Fibroblast of mammary gland (primary cell): ENCODE results near the gene PPA2.
"Not testable (repeated sequence)": the region's sequence is repeated elsewhere in the genome, so short reads cannot be mapped to it uniquely, and the experiment has no call there.

Source experiments
- DNase-seq: peaks from one replicate; pipeline ENCODE4 v3.0.0-alpha.2; 2010; ENCODE audit warnings: low read depth
- H3K4me3 ChIP-seq: 2 replicates; pipeline ENCODE4 v1.5.1; 2011; ENCODE audit warnings: low read depth, mild to moderate bottlenecking, low read length, moderate library complexity; ENCODE audit not compliant: control insufficient read depth
- CTCF ChIP-seq: conservative IDR thresholded peaks from 2 replicates; pipeline ENCODE4 v1.5.1; 2011; ENCODE audit warnings: low read depth, low read length, inconsistent platforms; ENCODE audit not compliant: control insufficient read depth, insufficient read depth

PPA2 gene

GRCh38 chr4:105472871-105473323, 965 bp downstream of the PPA2 start:
- DNase-seq, result no peak
- no peak for TF ChIP-seq CTCF
- peak overlapping the region; percentile 93 for H3K4me3 ChIP-seq

GRCh38 chr4:105471566-105472176, 2.2 kb downstream of the PPA2 start:
- peak; percentile 79 for DNase-seq
- H3K4me3 ChIP-seq, result peak overlapping the region; percentile 1
- peak; percentile 78 for TF ChIP-seq CTCF

GRCh38 chr4:105470766-105471165, 3.1 kb downstream of the PPA2 start:
- DNase-seq, result no peak
- no peak overlapping the region for H3K4me3 ChIP-seq
- TF ChIP-seq CTCF, result no peak

- no peak for DNase-seq
- H3K4me3 ChIP-seq, result no peak overlapping the region
- no peak for TF ChIP-seq CTCF
Measured at GRCh38 chr4:105469736-105470135, 4.1 kb downstream of the PPA2 start.

- DNase-seq, result no peak
- no peak for TF ChIP-seq CTCF
- no peak overlapping the region for H3K4me3 ChIP-seq
Measured at GRCh38 chr4:105466580-105466979, 7.3 kb downstream of the PPA2 start.

DNA sequence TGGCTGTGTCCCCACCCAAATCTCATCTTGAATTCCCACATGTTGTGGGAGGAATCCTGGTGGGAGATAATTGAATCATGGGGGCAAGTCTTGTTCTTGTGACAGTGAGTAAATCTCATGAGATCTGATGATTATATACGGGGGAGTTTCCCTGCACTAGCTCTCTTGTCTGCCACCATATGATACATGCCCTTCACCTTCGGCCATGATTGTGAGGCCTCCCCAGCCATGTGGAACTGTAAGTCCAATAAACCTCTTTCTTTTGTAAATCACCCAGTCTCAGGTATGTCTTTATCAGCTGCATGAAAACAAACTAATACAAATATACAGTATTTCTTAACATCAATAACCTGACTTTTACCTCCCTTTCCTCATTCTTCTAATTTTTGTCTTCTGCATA, 9.3 kb downstream of the PPA2 start:
- DNase-seq, result not testable (repeated sequence)

GRCh38 chr4:105462576-105462975, 11.3 kb downstream of the PPA2 start:
- no peak overlapping the region for H3K4me3 ChIP-seq
- DNase-seq, result no peak
- TF ChIP-seq CTCF, result no peak

More for the DNA sequence above, 9.3 kb downstream of the PPA2 start:
- not testable (repeated sequence) for H3K4me3 ChIP-seq
